NCI-H2227 treated with DMSO at 0.1 percent for 48 hours (cell line): Measurements from ENCODE around the gene KCNK5.

Experiments used
- DNase-seq: peaks from one replicate; lab custom pipeline; 2025; lab: John Stamatoyannopoulos, UW

The KCNK5 gene

DNA sequence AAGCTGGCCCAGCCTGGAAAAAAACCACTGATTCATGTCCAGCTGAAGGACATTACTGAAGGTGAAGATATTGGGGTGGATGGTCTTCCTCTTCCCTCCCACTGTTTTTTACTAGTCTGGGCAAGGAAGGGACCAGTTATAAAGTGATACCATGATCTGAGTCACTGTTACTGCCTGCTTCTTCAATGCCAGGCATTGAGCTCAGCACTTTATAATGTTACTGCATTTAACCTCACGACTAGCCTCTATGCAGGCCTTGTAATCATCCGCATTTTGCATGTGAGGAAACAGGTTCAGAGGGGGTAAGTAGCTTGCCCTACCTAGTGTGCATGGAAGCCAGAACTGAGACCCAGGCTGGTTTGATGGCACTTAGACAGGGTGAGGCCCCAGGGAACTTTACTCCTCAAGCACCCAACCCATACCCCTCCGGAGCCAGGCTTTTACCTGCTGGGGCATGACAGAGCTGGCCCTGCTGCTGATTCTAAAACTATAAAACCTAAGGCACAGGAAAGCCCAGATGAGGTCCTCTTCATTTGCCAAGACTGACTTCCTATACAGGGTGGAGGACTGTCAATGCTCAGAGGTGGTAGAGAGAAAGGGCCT lies 11.0 kb upstream of the KCNK5 start:
- DNase-seq: no peak

- DNase-seq: no peak
Observed at GRCh38 chr6:39239527-39240154, 10.4 kb upstream of the KCNK5 start.

DNA sequence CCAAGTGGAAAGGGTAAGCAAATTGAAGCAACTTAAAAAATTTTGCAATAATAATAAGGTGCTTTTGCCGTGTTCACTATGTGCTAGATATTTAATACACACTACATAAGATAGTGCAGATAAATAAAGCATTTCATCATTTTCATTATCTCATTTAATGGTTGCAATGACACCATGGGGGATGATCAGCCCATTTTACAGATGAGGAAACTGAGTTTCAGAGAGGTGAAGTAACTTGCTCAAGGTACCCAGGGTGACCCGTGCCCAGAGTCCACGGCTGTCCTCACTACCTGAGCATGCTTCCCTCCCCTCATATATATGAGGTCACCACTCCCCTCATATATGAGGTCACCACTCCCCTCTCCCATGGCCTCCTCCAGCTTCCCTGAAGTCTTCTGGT lies 7.5 kb upstream of the KCNK5 start:
- no peak for DNase-seq

DNA sequence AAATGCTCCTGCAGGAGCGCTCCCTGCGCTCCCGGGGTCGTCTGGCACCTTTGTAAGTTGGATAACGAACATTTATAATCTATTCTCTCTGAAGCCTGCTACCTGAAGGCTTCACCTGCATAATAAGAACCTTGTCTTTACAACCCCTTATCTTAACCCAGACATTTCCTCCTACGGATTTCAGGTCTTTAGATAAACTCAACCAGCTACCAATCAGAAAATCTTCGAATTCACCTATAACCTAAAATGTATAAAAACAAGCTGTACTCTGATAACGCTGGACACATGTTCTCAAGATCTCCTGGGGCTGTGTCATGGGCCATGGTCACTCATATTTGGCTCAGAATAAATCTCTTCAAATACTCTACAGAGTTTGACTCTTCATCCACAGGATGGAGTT lies 4.1 kb upstream of the KCNK5 start:
- DNase-seq: no peak

DNA sequence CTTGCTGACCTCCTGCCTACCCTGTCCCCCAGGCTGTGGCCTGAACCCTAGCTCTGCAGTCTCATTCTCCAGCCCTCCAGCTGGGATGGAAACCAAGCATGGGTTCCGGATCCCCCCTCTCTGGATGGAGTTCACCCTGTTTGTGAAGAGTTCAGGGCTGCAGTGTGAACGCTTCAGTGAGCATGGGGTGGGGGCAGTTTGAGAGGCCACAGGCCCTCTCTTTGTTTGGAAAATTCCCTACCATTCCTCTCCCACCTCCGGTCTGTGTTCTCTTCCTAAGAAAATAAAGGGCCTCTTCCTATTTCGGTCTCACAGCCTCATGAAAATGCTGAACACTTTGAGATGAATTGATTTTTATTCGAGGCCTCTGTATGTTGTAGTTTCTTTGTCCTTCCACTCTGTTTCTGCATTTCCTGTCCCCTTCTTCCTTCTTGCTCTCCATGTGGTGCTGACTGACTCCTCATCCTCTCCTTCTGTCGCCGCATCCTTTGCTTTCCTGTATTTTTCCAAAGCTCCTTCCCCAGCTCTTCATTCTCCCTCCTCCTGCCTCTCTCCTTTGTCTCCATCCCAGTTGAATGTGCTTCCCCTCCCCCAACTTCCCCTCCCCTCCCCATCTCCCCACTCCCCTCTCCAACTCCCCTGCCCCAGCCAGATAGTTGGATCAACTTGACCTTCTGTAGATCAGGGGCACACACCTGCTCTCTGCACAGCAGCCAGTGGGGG lies 2.4 kb upstream of the KCNK5 start:
- no peak for DNase-seq

DNA sequence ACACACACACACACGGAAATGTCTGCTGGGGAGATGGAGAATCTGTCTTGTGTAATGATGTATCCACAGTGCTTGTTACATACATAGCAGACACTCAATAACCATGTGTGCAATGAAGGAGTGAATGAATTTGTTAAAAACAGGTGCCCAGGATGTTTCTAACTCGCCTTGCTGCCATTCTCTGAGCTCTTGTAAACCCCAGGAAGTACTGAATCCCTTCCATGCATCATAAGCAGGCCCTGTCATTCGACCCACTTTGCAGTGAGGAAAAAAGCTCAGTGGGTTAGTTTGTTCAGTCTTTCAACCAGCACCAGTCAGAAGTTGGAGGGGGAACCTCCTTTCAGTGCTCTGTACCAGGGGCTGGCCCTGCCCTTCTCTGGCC lies 1.4 kb upstream of the KCNK5 start:
- DNase-seq: no peak

GRCh38 chr6:39228111-39228971 lies 934 bp downstream of the KCNK5 start:
- no peak for DNase-seq

DNA sequence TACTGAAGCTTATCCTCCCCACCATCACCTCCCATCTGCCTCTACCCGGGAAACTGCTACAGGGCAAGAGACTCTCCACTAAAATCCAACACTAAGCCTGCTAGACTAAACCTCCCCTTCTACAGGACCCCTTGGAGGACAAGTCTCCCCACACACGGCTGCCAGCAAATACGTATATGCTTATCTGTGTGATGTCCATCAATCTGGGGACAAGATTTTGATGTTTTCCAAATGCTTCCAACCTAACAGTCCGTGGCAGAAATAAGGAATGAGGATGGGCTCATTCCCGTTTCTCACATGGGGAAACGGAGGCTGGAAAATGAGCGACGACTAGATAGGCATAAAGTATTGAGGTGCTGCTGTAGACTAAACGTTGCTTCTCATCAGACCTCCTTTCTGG lies 1.8 kb downstream of the KCNK5 start:
- DNase-seq: no peak

GRCh38 chr6:39226639-39227329 lies 2.5 kb downstream of the KCNK5 start:
- no peak for DNase-seq

- DNase-seq: no peak
Observed at GRCh38 chr6:39225946-39226437, 3.3 kb downstream of the KCNK5 start.

DNA sequence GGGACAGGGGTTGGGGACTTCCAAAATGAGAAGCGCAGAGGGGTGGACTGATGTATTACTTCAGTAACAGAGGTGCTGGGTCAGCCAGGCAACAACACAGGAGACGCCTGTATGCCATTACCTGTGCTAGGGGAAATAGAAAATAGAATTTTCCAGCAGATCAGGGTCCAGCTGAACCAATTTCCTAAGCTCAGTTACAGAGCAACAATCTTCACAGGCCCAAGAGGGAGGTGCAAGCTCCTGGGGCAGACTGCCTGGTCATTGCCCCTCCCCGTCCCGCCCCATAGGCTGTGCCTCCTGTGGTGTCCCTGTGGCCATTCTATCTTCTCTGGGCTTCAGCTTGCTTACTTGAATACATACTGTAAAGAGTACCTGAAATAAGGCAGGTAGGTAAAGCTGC lies 3.7 kb downstream of the KCNK5 start:
- DNase-seq: no peak

DNA sequence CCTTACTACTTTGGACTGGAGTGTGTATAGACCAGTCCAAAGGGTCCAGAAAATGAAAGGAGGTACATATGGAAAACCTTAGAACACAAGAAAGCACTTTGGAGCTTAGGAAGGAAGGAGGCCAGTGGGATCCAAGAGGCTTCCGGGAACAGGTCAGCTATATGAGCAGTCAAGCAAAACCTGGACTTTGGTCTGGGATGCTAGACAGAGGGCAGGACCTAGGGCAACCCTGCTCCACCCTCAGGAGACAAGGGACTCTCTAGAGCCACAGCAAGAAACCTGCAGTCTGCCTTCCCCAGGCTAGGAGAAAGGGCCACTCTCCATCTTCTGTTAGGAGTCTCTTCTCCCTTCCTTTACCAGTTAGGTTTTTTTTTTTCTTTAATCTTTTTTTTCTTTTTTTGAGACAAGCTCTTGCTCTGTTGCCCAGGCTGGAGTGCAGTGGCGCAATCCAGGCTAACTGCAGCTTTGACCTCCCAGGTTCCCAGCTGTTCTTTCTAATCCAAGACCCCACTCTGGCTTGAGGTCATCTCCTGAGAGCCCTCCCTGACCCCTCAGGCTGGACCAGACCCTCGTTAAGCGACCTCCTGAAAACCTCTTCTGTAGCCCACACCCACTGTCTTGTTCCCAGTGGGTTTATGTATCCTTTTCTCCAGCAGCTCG lies 4.6 kb downstream of the KCNK5 start:
- no peak for DNase-seq

DNA sequence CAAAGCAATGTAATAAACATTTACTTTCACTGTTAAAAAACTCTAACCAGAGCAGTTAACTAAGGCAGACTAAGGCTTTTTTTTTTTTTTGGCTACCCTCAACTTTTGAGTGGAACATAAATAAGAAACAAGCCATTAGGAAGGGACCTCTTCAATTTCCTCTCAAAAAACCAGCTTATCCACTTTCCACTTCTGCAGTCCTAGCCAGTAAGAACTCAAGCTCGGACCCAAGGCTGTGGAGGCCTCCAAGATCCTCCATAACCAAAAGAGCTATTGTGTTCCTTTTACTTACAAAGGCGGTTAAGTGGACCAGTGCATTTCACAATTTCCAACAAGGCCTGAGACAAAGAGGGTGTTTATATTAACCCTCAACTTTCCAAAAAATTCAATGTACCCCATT lies 5.3 kb downstream of the KCNK5 start:
- DNase-seq: no peak

GRCh38 chr6:39223555-39223954 lies 5.7 kb downstream of the KCNK5 start:
- no peak for DNase-seq

DNA sequence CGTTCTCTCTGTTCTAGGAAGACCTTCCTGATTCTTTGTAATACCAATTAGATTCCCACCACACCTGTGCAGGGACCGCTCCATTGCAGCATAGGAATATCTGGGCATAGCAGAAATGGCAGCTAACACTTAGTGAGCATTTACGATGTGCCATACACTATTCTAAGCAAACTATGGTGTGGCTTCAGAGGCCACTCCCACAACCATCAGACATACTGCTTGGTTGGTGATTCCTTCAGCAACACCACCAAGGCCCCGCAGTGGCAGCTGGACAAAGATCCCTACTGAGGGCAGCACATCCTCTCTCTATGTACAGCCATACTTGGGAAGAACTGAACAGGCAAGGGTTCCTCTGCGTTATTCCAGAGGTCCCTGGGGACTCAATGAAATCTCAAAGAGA lies 6.2 kb downstream of the KCNK5 start:
- no peak for DNase-seq

DNA sequence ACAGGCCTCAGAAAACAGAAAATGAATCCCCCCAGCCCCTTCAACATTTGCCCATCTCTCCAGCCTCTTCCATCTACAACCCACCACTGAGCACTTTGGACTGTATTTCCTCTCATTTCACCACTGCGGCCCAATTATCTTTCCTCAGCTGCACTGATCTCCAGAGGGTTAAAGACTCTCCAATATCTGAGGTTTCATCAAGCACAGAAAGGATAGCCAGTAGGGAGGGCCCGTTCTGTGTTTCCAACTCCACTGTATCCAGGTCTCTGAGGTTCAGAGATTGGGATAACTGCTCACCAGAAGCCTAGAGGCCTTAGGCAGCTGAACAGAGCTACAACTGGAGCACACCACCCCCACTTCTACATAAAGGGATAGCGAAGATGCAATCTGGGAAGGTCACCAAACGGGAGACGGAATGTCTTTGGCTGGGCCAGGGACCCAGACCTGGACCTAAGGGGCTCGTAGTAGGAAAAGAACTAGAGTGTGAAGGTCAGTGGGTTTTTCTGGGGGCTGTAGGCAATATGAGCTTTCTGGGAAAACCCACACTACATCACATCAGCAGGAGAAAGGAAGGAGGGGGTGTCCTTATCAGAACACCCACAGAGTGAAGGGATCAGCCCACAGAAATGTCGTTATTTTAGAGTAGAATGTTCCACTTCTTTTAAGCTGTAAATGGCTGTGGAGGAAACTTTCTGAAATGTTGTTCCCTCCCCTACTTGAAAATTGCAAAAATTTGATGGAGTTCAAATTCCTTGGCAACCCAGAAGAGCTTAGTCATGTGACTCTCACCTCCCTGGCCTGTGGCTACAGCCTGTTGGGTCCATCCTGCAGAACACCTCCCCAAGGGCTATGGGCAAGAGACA lies 7.3 kb downstream of the KCNK5 start:
- no peak for DNase-seq

DNA sequence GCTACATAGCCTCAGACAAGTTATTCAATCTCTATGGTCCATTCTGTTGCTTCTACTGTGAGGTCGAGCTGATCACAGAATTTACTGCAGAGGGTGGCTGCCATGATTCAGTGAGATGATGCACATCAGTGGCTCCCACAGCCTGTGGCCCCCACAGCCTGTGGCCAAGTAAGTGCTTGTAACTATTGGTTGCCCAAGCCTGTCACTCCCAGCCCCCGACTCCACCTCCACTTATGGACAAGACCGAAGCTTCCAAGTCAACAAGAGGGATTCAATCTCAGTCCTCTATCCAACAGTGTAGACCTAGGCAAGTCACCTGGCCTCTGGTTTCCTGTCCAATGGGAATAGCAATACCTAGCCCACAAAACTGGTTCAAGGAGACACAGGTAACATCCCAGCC lies 8.2 kb downstream of the KCNK5 start:
- no peak for DNase-seq

DNA sequence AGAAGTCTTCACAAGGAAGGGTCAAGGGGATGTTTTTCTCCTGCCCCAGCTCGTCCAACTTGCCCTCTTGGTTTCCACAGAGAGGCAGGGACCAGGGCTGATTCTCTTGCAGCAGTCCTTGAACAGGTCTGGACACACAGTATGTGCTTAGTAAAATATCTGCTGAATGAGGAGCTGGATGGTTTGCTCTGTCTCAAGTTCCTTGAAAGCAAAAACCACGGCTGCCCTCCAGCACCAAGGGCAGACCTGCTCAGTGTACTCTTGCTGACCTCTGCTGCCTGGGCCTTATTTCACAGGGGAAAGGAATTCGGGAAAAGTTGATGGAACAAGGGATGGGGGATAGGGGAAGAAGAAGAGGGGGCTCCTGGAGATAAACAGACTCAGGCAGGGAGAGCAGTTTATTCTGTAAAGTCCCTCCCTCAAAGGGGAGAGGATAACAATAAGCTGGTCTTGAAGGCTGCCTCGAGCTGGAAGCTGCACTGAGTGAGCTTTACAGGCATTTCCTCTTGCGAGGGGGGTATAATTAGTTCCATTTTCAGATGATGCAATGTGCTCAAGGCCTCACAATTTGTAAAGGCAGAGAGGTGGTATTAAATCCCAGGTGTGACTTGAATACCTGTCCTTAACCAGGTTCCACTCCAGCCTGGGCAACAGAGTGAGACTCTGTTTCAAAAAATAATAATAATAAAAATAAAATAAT lies 10.3 kb downstream of the KCNK5 start:
- DNase-seq: peak; percentile 39

- DNase-seq: no peak
Observed at GRCh38 chr6:39217177-39217864, 12.0 kb downstream of the KCNK5 start.
